PFSK-1 (cell line): ENCODE data around the gene AMDHD1.

Experiments used
- FOXP2 ChIP-seq: optimal IDR thresholded peaks from 2 replicates; pipeline ENCODE3; 2011; ENCODE audit warnings: borderline replicate concordance, control low read depth, inconsistent platforms; ENCODE audit not compliant: insufficient read depth; ENCODE audit errors: extremely low read length, extremely low read depth
- POLR2AphosphoS5 ChIP-seq: IDR thresholded peaks from 2 replicates; pipeline ENCODE4 v1.6.1; 2012; ENCODE audit warnings: low read depth, mild to moderate bottlenecking, control low read depth, low read length, moderate library complexity
- REST ChIP-seq, 2 experiments: IDR thresholded peaks; 2 replicates each; pipeline versions ENCODE4 v1.6.1 to v1.8.0; 2011 to 2012; ENCODE audit warnings: low read depth in 2 of 2, low read length in 2 of 2, control low read depth in 1 of 2, inconsistent platforms in 1 of 2, mild to moderate bottlenecking in 1 of 2, moderate library complexity in 1 of 2; ENCODE audit not compliant: insufficient read depth in 1 of 2
- SIN3A ChIP-seq: IDR thresholded peaks from 2 replicates; pipeline ENCODE4 v1.6.1; 2012; ENCODE audit warnings: mild to moderate bottlenecking, low read length, moderate library complexity, borderline replicate concordance; ENCODE audit not compliant: insufficient read depth
- TAF1 ChIP-seq: IDR thresholded peaks from 2 replicates; pipeline ENCODE4 v1.6.1; 2012; ENCODE audit warnings: low read length, control low read depth, borderline replicate concordance; ENCODE audit not compliant: insufficient read depth

Gene AMDHD1

DNA sequence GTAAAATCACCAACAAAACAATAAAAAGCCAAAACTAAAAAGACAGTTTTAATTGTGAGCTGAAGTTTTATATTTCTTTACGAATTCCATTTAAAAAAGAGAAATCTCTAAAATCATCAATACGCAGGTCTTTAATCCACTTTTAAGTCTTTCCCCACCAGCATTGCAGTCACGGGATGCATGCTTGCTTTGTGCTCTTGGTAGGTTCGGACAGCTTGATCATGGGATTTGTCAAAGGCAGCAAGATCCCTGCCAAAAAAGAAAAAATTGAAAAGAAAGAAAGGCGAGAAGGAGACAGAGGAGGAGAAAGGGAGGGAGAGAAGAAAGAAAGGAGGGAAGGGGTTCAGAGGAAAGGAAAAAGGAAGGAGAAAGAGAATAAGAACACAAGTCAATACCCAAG lies 57.7 kb downstream of the AMDHD1 start:
- no peak for TF ChIP-seq POLR2AphosphoS5
- TF ChIP-seq FOXP2, result no peak
- TF ChIP-seq TAF1, result no peak
- TF ChIP-seq REST (IDR thresholded peaks at IDR 0.05; ENCODE audit: insufficient read depth in 1 of 2, low read depth in 2 of 2, low read length in 2 of 2), result no peak
- no peak for TF ChIP-seq SIN3A

GRCh38 chr12:96006727-96007126 lies 63.6 kb downstream of the AMDHD1 start:
- no peak for TF ChIP-seq POLR2AphosphoS5
- no peak for TF ChIP-seq SIN3A
- TF ChIP-seq TAF1, result no peak
- no peak for TF ChIP-seq REST (IDR thresholded peaks at IDR 0.05; ENCODE audit: insufficient read depth in 1 of 2, low read depth in 2 of 2, low read length in 2 of 2)
- TF ChIP-seq FOXP2, result no peak

DNA sequence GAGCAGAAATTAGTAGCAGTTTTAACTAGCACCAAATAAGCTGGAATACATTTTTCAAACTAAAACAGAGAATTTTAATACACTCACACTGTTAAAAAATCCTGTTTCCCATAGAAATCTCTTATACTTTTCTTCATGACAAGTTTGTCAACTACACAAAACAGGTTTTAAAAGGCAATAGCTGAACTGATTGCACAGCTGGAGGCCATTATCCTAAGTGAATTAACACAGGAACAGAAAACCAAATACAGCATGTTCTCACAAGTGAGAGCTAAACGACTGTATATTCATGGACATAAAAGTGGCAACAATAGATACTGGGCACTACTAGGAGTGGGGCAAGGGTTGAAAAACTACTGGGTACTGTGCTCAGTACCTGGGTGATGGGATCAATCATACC lies 64.6 kb downstream of the AMDHD1 start:
- TF ChIP-seq SIN3A (no peak), FOXP2 (no peak), TAF1 (no peak), REST (IDR thresholded peaks at IDR 0.05; ENCODE audit: insufficient read depth in 1 of 2, low read depth in 2 of 2, low read length in 2 of 2) (no peak), POLR2AphosphoS5 (no peak)

GRCh38 chr12:96014943-96015599 lies 71.9 kb downstream of the AMDHD1 start:
- TF ChIP-seq REST (IDR thresholded peaks at IDR 0.05; ENCODE audit: insufficient read depth in 1 of 2, low read depth in 2 of 2, low read length in 2 of 2) (no peak), SIN3A (no peak), POLR2AphosphoS5 (no peak), FOXP2 (no peak), TAF1 (no peak)
